Neuronal stem cell (in vitro differentiated cells): ENCODE results near the gene WTAP. TPM values are rescaled to one million over a fixed set of nuclear protein-coding genes. Genes with fewer than 3 reads are reported as not detected.

Experiments used
- DNase-seq: peaks from one replicate; pipeline ENCODE4 v3.0.0-alpha.2; 2013; ENCODE audit warnings: low spot score
- H2AFZ ChIP-seq: one replicate; pipeline ENCODE4 v1.6.1; 2013; ENCODE audit warnings: mild to moderate bottlenecking, low read length, inconsistent platforms
- H2AK5ac ChIP-seq: 2 replicates; pipeline ENCODE4 v1.6.1; 2013; ENCODE audit warnings: low read depth, mild to moderate bottlenecking, inconsistent platforms, low read length, moderate library complexity, mixed read lengths
- H2BK120ac ChIP-seq: 2 replicates; pipeline ENCODE4 v1.6.1; 2013; ENCODE audit warnings: low read depth, mild to moderate bottlenecking, inconsistent platforms, low read length, moderate library complexity, mixed read lengths
- H2BK12ac ChIP-seq: one replicate; pipeline ENCODE4 v1.6.1; 2013; ENCODE audit warnings: low read length, inconsistent platforms
- H2BK15ac ChIP-seq: 2 replicates; pipeline ENCODE4 v1.6.1; 2013; ENCODE audit warnings: mild to moderate bottlenecking, low read length, inconsistent platforms, mixed read lengths
- H2BK5ac ChIP-seq: one replicate; pipeline ENCODE4 v1.6.1; 2013; ENCODE audit warnings: inconsistent platforms, mild to moderate bottlenecking, low read length, moderate library complexity
- H3K14ac ChIP-seq: one replicate; pipeline ENCODE4 v1.6.1; 2013; ENCODE audit warnings: low read length, inconsistent platforms
- H3K18ac ChIP-seq: 2 replicates; pipeline ENCODE4 v1.6.1; 2013; ENCODE audit warnings: low read length, inconsistent platforms
- H3K23ac ChIP-seq: 2 replicates; pipeline ENCODE4 v1.6.1; 2013; ENCODE audit warnings: low read depth, mild to moderate bottlenecking, mixed read lengths, low read length, inconsistent platforms; ENCODE audit not compliant: poor library complexity
- H3K27ac ChIP-seq: replicated peaks from 3 replicates; pipeline ENCODE4 v1.5.1; 2013; ENCODE audit warnings: low read length, inconsistent platforms
- H3K27me3 ChIP-seq, 3 experiments: 2 replicates each; pipeline ENCODE4 v1.6.1; 2013; ENCODE audit warnings: low read length in 3 of 3, mild to moderate bottlenecking in 2 of 3, inconsistent platforms in 1 of 3, low read depth in 1 of 3, mixed read lengths in 1 of 3, moderate library complexity in 1 of 3; ENCODE audit not compliant: control insufficient read depth in 3 of 3, insufficient read depth in 3 of 3
- H3K36me3 ChIP-seq, 2 donors: replicated peaks in 1 of 2; 2 replicates each; pipeline ENCODE4 v1.6.1; 2013; ENCODE audit warnings: low read length in 2 of 2; ENCODE audit not compliant: control insufficient read depth in 2 of 2, insufficient read depth in 2 of 2
- H3K4ac ChIP-seq: 2 replicates; pipeline ENCODE4 v1.6.1; 2013; ENCODE audit warnings: inconsistent platforms, mild to moderate bottlenecking, low read length, moderate library complexity
- H3K4me1 ChIP-seq, 2 donors: 1 replicate in 1 of 2; 2 replicates in 1 of 2; pipeline ENCODE4 v1.6.1; 2013; ENCODE audit warnings: low read length in 2 of 2, low read depth in 1 of 2; ENCODE audit not compliant: control insufficient read depth in 2 of 2, insufficient read depth in 1 of 2
- H3K4me2 ChIP-seq: one replicate; pipeline ENCODE4 v1.6.1; 2013; ENCODE audit warnings: mild to moderate bottlenecking, low read length, inconsistent platforms; ENCODE audit not compliant: insufficient read depth, poor library complexity, severe bottlenecking
- H3K4me3 ChIP-seq, 2 donors: 2 replicates each; pipeline ENCODE4 v1.5.1; 2013; ENCODE audit warnings: low read length in 2 of 2, mild to moderate bottlenecking in 2 of 2, inconsistent platforms in 1 of 2, moderate library complexity in 1 of 2
- H3K79me1 ChIP-seq: one replicate; pipeline ENCODE4 v1.6.1; 2013; ENCODE audit warnings: low read depth, mild to moderate bottlenecking, inconsistent platforms, low read length, moderate library complexity
- H3K9ac ChIP-seq: one replicate; pipeline ENCODE4 v1.6.1; 2013; ENCODE audit warnings: mild to moderate bottlenecking, low read depth, low read length, inconsistent platforms; ENCODE audit not compliant: poor library complexity
- H3K9me3 ChIP-seq, 2 donors: replicated peaks in 1 of 2; 2 replicates each; pipeline versions ENCODE3 to v1.6.1; 2013; ENCODE audit warnings: low read length in 2 of 2, mild to moderate bottlenecking in 2 of 2, inconsistent platforms in 1 of 2, low read depth in 1 of 2, mixed read lengths in 1 of 2, moderate library complexity in 1 of 2; ENCODE audit not compliant: control insufficient read depth in 2 of 2, insufficient read depth in 1 of 2
- H4K8ac ChIP-seq: one replicate; pipeline ENCODE4 v1.6.1; 2013; ENCODE audit warnings: low read depth, mild to moderate bottlenecking, inconsistent platforms, low read length, moderate library complexity
- H4K91ac ChIP-seq: one replicate; pipeline ENCODE4 v1.6.1; 2013; ENCODE audit warnings: low read length, low read depth, mild to moderate bottlenecking, inconsistent platforms; ENCODE audit not compliant: poor library complexity
- WGBS, 2 donors: extraction: QIAGEN DNeasy Blood & Tissue Kit; methylation state at CpG; one replicate each; pipeline ENCODE4 v1.1.7; 2013; ENCODE audit warnings: missing lambda C conversion rate in 2 of 2, mixed read lengths in 1 of 2; ENCODE audit not compliant: insufficient read length in 2 of 2, insufficient replicate concordance in 1 of 2; ENCODE audit errors: extremely low coverage in 2 of 2; 5-methylcytosine and 5-hydroxymethylcytosine counted together
- polyA plus RNA-seq, 2 experiments: library from polyadenylated mRNA; stranded (reverse); fragments of 200-250 nt; gene quantifications; one replicate each; pipeline ENCODE4 v1.2.3, GENCODE V29; 2013

Gene WTAP
- 108 TPM for polyA plus RNA-seq (2013, experiment 1 of 2)
- 108 TPM for polyA plus RNA-seq (2013, experiment 2 of 2)

GRCh38 chr6:159726918-159727716 is at the start of gene WTAP:
Gene WTAP, plus strand, starts transcription at chr6:159727506. Its CDS starts 8,760 bp downstream, at chr6:159736266.
- Histone ChIP-seq H3K36me3 (peaks cover 2 to 62% of the 10 kb centered on the region in 2 donors), H2BK12ac (no peak within 1 kb of the TSS), H2AK5ac (peak within 1 kb of the TSS; percentile 99), H3K4me3 (peak within 1 kb of the TSS; percentile 88 to 98), H2BK5ac (peak within 1 kb of the TSS; percentile 99), H3K18ac (peak within 1 kb of the TSS; percentile 100), H2BK120ac (peak within 1 kb of the TSS; percentile 42), H3K4me1 (peaks cover 5 to 6% of the 10 kb centered on the region in 2 donors), H4K91ac (peak within 1 kb of the TSS; percentile 98), H2AFZ (peak within 1 kb of the TSS; percentile 97), H3K4me2 (peak within 1 kb of the TSS; percentile 65), H3K27ac (peak within 1 kb of the TSS; percentile 100), H3K9me3 (peaks cover 0 to 16% of the 10 kb centered on the region in 2 donors), H3K9ac (peak within 1 kb of the TSS; percentile 100), H4K8ac (peak within 1 kb of the TSS; percentile 99), H2BK15ac (peak within 1 kb of the TSS; percentile 95), H3K79me1 (peaks cover 2% of the 10 kb centered on the region), H3K4ac (peak within 1 kb of the TSS; percentile 99), H3K27me3 (no peaks in the 10 kb centered on the region), H3K23ac (peak within 1 kb of the TSS; percentile 100), H3K14ac (peak within 1 kb of the TSS; percentile 98)
- no CpG with 5 or more reads among the region's 93 CpGs for WGBS, 2 donors
- DNase-seq = peak; percentile 92

DNA sequence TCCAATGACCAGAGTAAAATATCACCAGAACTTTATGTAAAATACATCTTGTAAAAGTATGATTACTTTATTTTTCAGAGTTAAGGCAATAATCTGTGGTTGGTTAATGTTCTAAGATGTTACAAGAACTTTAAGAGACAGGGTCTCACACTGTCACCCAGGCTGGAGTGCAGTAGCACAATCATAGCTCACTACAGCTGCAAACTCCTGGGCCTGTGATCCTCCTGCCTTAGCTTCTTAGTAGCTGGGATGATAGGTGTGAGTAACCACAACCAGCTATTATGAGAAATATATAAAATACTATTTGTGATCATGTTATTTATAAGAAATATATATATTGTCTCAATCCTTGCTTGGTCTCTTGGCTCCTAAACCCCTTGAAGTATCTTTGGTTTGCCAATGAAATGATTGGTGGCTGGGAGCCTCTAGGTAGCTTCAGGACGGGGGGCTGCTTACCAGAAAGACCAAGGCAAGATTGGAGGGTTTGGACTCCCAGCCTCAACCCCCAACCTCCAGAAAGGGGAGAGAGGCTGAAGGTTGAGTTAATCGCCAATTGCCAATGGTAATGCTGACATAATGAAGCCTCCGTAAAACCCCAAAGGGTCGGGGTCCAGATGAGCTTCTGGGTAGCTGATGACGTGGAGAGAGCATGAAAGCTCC is 49.7 kb upstream of the WTAP start:
- Histone ChIP-seq H3K14ac (no peak overlapping the region), H3K27me3 (no peaks in the 10 kb centered on the region), H2AK5ac (no peak overlapping the region), H2BK12ac (no peak overlapping the region), H3K9ac (no peak overlapping the region), H2BK5ac (no peak overlapping the region), H3K27ac (no peak overlapping the region), H3K18ac (no peak overlapping the region), H2BK15ac (no peak overlapping the region), H3K23ac (no peak overlapping the region), H4K8ac (no peak overlapping the region), H3K4me1 (no peaks in the 10 kb centered on the region), H3K79me1 (peaks cover 2% of the 10 kb centered on the region), H3K9me3 (no peaks in the 10 kb centered on the region), H3K4me3 (no peak overlapping the region), H3K4me2 (no peak overlapping the region), H3K4ac (no peak overlapping the region), H2BK120ac (no peak overlapping the region), H4K91ac (no peak overlapping the region), H2AFZ (no peak overlapping the region), H3K36me3 (peaks cover 3 to 45% of the 10 kb centered on the region in 2 donors)
- no CpG with 5 or more reads among the region's 5 CpGs for WGBS, 2 donors
- DNase-seq = no peak

DNA sequence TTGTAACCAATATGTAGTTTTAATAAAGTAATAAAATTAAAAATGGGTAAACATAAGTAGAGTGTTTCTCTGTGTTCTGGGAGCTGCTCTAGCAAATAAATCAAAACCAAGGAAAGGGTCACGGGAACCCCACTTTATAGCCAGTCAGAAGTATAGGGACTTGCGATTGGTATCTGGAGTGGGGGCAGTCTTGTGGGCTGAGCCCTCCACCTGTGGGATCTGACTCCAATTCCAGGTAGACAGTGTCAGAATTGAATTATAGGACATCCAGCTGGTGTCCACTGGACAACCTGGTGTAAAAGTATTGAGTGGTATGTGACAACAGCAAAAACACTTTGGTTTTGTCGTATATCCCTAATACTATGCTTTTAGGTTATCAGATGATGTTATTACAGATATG is 48.7 kb upstream of the WTAP start:
- no peak overlapping the region for H3K4me3 ChIP-seq
- H2BK15ac ChIP-seq = no peak overlapping the region
- no CpG with 5 or more reads among the region's 3 CpGs for WGBS, 2 donors

More for the DNA sequence above, 48.7 kb upstream of the WTAP start:
- H3K27ac ChIP-seq = no peak overlapping the region
- H3K36me3 ChIP-seq = peaks cover 5 to 54% of the 10 kb centered on the region in 2 donors
- H3K14ac ChIP-seq = no peak overlapping the region
- no peak for DNase-seq
- H2BK120ac ChIP-seq = no peak overlapping the region
- H3K4ac ChIP-seq = no peak overlapping the region
- H3K27me3 ChIP-seq = no peaks in the 10 kb centered on the region
- H3K79me1 ChIP-seq = peaks cover 2% of the 10 kb centered on the region
- H3K4me2 ChIP-seq = no peak overlapping the region
- H2AK5ac ChIP-seq = no peak overlapping the region
- no peak overlapping the region for H4K8ac ChIP-seq
- no peak overlapping the region for H4K91ac ChIP-seq
- no peak overlapping the region for H2AFZ ChIP-seq
- H3K18ac ChIP-seq = no peak overlapping the region
- H3K23ac ChIP-seq = no peak overlapping the region
- H3K9ac ChIP-seq = no peak overlapping the region
- no peaks in the 10 kb centered on the region for H3K9me3 ChIP-seq
- no peak overlapping the region for H2BK12ac ChIP-seq
- H3K4me1 ChIP-seq = no peaks in the 10 kb centered on the region
- no peak overlapping the region for H2BK5ac ChIP-seq
